ENCODE data around the gene IQGAP1.

Gene IQGAP1

GRCh38 chr15:90349072-90349471 lies 39.0 kb upstream of the IQGAP1 start:
- no peaks in the 10 kb centered on the region for H3K9me3 ChIP-seq (ENCODE audit: control insufficient read depth, low read length)
- H3K4me3 ChIP-seq (ENCODE audit: insufficient read depth, low read depth, low read length): no peak overlapping the region
- no peaks in the 10 kb centered on the region for H3K4me1 ChIP-seq (ENCODE audit: control insufficient read depth, insufficient read depth, low read length)
- H3K27ac ChIP-seq (ENCODE audit: insufficient read depth, low read depth, low read length, poor library complexity, severe bottlenecking): no peak overlapping the region
- WGBS, 2 experiments: 93 to 94% methylated on average over 21 of the region's 21 CpGs
- no peaks in the 10 kb centered on the region for H3K27me3 ChIP-seq (ENCODE audit: control insufficient read depth, insufficient read depth, low read length, poor library complexity, severe bottlenecking)
- no peaks in the 10 kb centered on the region for H3K36me3 ChIP-seq (ENCODE audit: control insufficient read depth, insufficient read depth, low read length)

- Histone ChIP-seq H3K4me1 (ENCODE audit: control insufficient read depth, insufficient read depth, low read length) (no peaks in the 10 kb centered on the region), H3K9me3 (ENCODE audit: control insufficient read depth, low read length) (no peaks in the 10 kb centered on the region), H3K4me3 (ENCODE audit: insufficient read depth, low read depth, low read length) (no peak overlapping the region), H3K36me3 (ENCODE audit: control insufficient read depth, insufficient read depth, low read length) (no peaks in the 10 kb centered on the region), H3K27ac (ENCODE audit: insufficient read depth, low read depth, low read length, poor library complexity, severe bottlenecking) (no peak overlapping the region), H3K27me3 (ENCODE audit: control insufficient read depth, insufficient read depth, low read length, poor library complexity, severe bottlenecking) (no peaks in the 10 kb centered on the region)
- WGBS, 2 experiments: 92 to 94% methylated on average over 9 of the region's 9 CpGs
These were observed 38.2 kb upstream of the IQGAP1 start for GRCh38 chr15:90349821-90350220.

GRCh38 chr15:90351479-90352106 lies 36.4 kb upstream of the IQGAP1 start:
- Histone ChIP-seq H3K36me3 (ENCODE audit: control insufficient read depth, insufficient read depth, low read length) (no peaks in the 10 kb centered on the region), H3K27me3 (ENCODE audit: control insufficient read depth, insufficient read depth, low read length, poor library complexity, severe bottlenecking) (no peaks in the 10 kb centered on the region), H3K27ac (ENCODE audit: insufficient read depth, low read depth, low read length, poor library complexity, severe bottlenecking) (no peak overlapping the region), H3K4me1 (ENCODE audit: control insufficient read depth, insufficient read depth, low read length) (no peaks in the 10 kb centered on the region), H3K9me3 (ENCODE audit: control insufficient read depth, low read length) (no peaks in the 10 kb centered on the region), H3K4me3 (ENCODE audit: insufficient read depth, low read depth, low read length) (peak overlapping the region; percentile 97)
- WGBS, 2 experiments: 28 to 29% methylated on average over 25 of the region's 25 CpGs

GRCh38 chr15:90352107-90352893 lies 35.7 kb upstream of the IQGAP1 start, which contains the start of gene ZNF774:
Gene ZNF774, plus strand, starts transcription at chr15:90352284. Its CDS starts 2,377 bp downstream, at chr15:90354661.
- 3 to 4% methylated on average over 53 of the region's 53 CpGs for WGBS, 2 experiments
- H3K27me3 ChIP-seq (ENCODE audit: control insufficient read depth, insufficient read depth, low read length, poor library complexity, severe bottlenecking): no peaks in the 10 kb centered on the region
- no peaks in the 10 kb centered on the region for H3K4me1 ChIP-seq (ENCODE audit: control insufficient read depth, insufficient read depth, low read length)
- H3K9me3 ChIP-seq (ENCODE audit: control insufficient read depth, low read length): no peaks in the 10 kb centered on the region
- no peak within 1 kb of the TSS for H3K27ac ChIP-seq (ENCODE audit: insufficient read depth, low read depth, low read length, poor library complexity, severe bottlenecking)
- no peaks in the 10 kb centered on the region for H3K36me3 ChIP-seq (ENCODE audit: control insufficient read depth, insufficient read depth, low read length)
- peak within 1 kb of the TSS; percentile 97 for H3K4me3 ChIP-seq (ENCODE audit: insufficient read depth, low read depth, low read length)

- no peaks in the 10 kb centered on the region for H3K27me3 ChIP-seq (ENCODE audit: control insufficient read depth, insufficient read depth, low read length, poor library complexity, severe bottlenecking)
- WGBS, 2 experiments: 82 to 95% methylated on average over 2 of the region's 2 CpGs
- H3K4me3 ChIP-seq (ENCODE audit: insufficient read depth, low read depth, low read length): no peak overlapping the region
- H3K36me3 ChIP-seq (ENCODE audit: control insufficient read depth, insufficient read depth, low read length): no peaks in the 10 kb centered on the region
- H3K27ac ChIP-seq (ENCODE audit: insufficient read depth, low read depth, low read length, poor library complexity, severe bottlenecking): no peak overlapping the region
- H3K9me3 ChIP-seq (ENCODE audit: control insufficient read depth, low read length): no peaks in the 10 kb centered on the region
- no peaks in the 10 kb centered on the region for H3K4me1 ChIP-seq (ENCODE audit: control insufficient read depth, insufficient read depth, low read length)
These were observed 33.1 kb upstream of the IQGAP1 start for GRCh38 chr15:90354986-90355385.

- Histone ChIP-seq H3K9me3 (ENCODE audit: control insufficient read depth, low read length) (no peaks in the 10 kb centered on the region), H3K27ac (ENCODE audit: insufficient read depth, low read depth, low read length, poor library complexity, severe bottlenecking) (no peak overlapping the region), H3K4me3 (ENCODE audit: insufficient read depth, low read depth, low read length) (no peak overlapping the region), H3K4me1 (ENCODE audit: control insufficient read depth, insufficient read depth, low read length) (no peaks in the 10 kb centered on the region), H3K36me3 (ENCODE audit: control insufficient read depth, insufficient read depth, low read length) (no peaks in the 10 kb centered on the region), H3K27me3 (ENCODE audit: control insufficient read depth, insufficient read depth, low read length, poor library complexity, severe bottlenecking) (no peaks in the 10 kb centered on the region)
- 93 to 97% methylated on average over 7 to 8 of the region's 8 CpGs for WGBS, 2 experiments
These were observed 29.7 kb upstream of the IQGAP1 start for GRCh38 chr15:90358124-90359033.

- WGBS, 2 experiments: 92 to 93% methylated on average over 14 of the region's 14 CpGs
- Histone ChIP-seq H3K27ac (ENCODE audit: insufficient read depth, low read depth, low read length, poor library complexity, severe bottlenecking) (no peak overlapping the region), H3K27me3 (ENCODE audit: control insufficient read depth, insufficient read depth, low read length, poor library complexity, severe bottlenecking) (no peaks in the 10 kb centered on the region)
These were observed 27.3 kb upstream of the IQGAP1 start for GRCh38 chr15:90360746-90361145.

GRCh38 chr15:90362936-90363212 lies 25.2 kb upstream of the IQGAP1 start:
- Histone ChIP-seq H3K36me3 (ENCODE audit: control insufficient read depth, insufficient read depth, low read length) (no peaks in the 10 kb centered on the region), H3K4me1 (ENCODE audit: control insufficient read depth, insufficient read depth, low read length) (no peaks in the 10 kb centered on the region), H3K27me3 (ENCODE audit: control insufficient read depth, insufficient read depth, low read length, poor library complexity, severe bottlenecking) (no peaks in the 10 kb centered on the region), H3K9me3 (ENCODE audit: control insufficient read depth, low read length) (no peaks in the 10 kb centered on the region), H3K4me3 (ENCODE audit: insufficient read depth, low read depth, low read length) (no peak overlapping the region), H3K27ac (ENCODE audit: insufficient read depth, low read depth, low read length, poor library complexity, severe bottlenecking) (no peak overlapping the region)
- WGBS, 2 experiments: 76 to 87% methylated on average over 2 of the region's 2 CpGs

More at GRCh38 chr15:90360746-90361145, 27.3 kb upstream of the IQGAP1 start:
- no peaks in the 10 kb centered on the region for H3K9me3 ChIP-seq (ENCODE audit: control insufficient read depth, low read length)
- no peaks in the 10 kb centered on the region for H3K36me3 ChIP-seq (ENCODE audit: control insufficient read depth, insufficient read depth, low read length)
- H3K4me1 ChIP-seq (ENCODE audit: control insufficient read depth, insufficient read depth, low read length): no peaks in the 10 kb centered on the region
- no peak overlapping the region for H3K4me3 ChIP-seq (ENCODE audit: insufficient read depth, low read depth, low read length)

- no peaks in the 10 kb centered on the region for H3K4me1 ChIP-seq (ENCODE audit: control insufficient read depth, insufficient read depth, low read length)
- 91 to 97% methylated on average over 2 to 3 of the region's 4 CpGs for WGBS, 2 experiments
- H3K27ac ChIP-seq (ENCODE audit: insufficient read depth, low read depth, low read length, poor library complexity, severe bottlenecking): no peak overlapping the region
- no peaks in the 10 kb centered on the region for H3K27me3 ChIP-seq (ENCODE audit: control insufficient read depth, insufficient read depth, low read length, poor library complexity, severe bottlenecking)
- H3K9me3 ChIP-seq (ENCODE audit: control insufficient read depth, low read length): no peaks in the 10 kb centered on the region
- no peaks in the 10 kb centered on the region for H3K36me3 ChIP-seq (ENCODE audit: control insufficient read depth, insufficient read depth, low read length)
- H3K4me3 ChIP-seq (ENCODE audit: insufficient read depth, low read depth, low read length): no peak overlapping the region
These were observed 23.8 kb upstream of the IQGAP1 start for GRCh38 chr15:90364251-90364650.

Data from ectodermal cell (in vitro differentiated cells).